C4-2B (cell line): Measurements from ENCODE around the gene ZRSR2.

Source experiments
- CTCF ChIP-seq: fragments of 450-650 bp; conservative IDR thresholded peaks from 2 replicates; pipeline ENCODE4 v1.5.1; 2017; ENCODE audit warnings: mild to moderate bottlenecking
- ZFX ChIP-seq: fragments of 450-650 bp; IDR thresholded peaks from 2 replicates; pipeline ENCODE4 v1.6.1; 2017

GRCh38 chrX:15849555-15849954 lies 59.3 kb downstream of the ZRSR2 start:
- TF ChIP-seq CTCF, result peak; percentile 38
- TF ChIP-seq ZFX, result no peak
